BLaER1 (cell line): ENCODE measurements around the gene HIF1A.
A peak's percentile ranks its signal among the peaks of the same experiment; 100 is the strongest.

Experiments
- H3K27ac ChIP-seq: shearing (Covaris generic); formaldehyde crosslinking; 2 replicates; pipeline ENCODE4 v1.8.1; 2022
- H3K27me3 ChIP-seq: shearing (Covaris generic); formaldehyde crosslinking; 2 replicates; pipeline ENCODE4 v1.8.1; 2022
- H3K36me3 ChIP-seq: shearing (Covaris generic); formaldehyde crosslinking; 2 replicates; pipeline ENCODE4 v1.8.1; 2022
- H3K4me1 ChIP-seq: shearing (Covaris generic); formaldehyde crosslinking; 2 replicates; pipeline ENCODE4 v1.8.1; 2022
- H3K4me2 ChIP-seq: shearing (Covaris generic); formaldehyde crosslinking; 2 replicates; pipeline ENCODE4 v1.8.1; 2022
- H3K4me3 ChIP-seq: shearing (Covaris generic); formaldehyde crosslinking; 2 replicates; pipeline ENCODE4 v1.8.1; 2022
- H3K9ac ChIP-seq: shearing (Covaris generic); formaldehyde crosslinking; 2 replicates; pipeline ENCODE4 v1.8.1; 2022
- H3K9me3 ChIP-seq: shearing (Covaris generic); formaldehyde crosslinking; 2 replicates; pipeline ENCODE4 v1.8.1; 2022
- H4K20me1 ChIP-seq: shearing (Covaris generic); formaldehyde crosslinking; 2 replicates; pipeline ENCODE4 v1.8.1; 2022
- Cebpa-rat ChIP-seq: shearing (Covaris generic); IDR thresholded peaks from 2 replicates; pipeline ENCODE4 v1.8.1; 2022

HIF1A gene

DNA sequence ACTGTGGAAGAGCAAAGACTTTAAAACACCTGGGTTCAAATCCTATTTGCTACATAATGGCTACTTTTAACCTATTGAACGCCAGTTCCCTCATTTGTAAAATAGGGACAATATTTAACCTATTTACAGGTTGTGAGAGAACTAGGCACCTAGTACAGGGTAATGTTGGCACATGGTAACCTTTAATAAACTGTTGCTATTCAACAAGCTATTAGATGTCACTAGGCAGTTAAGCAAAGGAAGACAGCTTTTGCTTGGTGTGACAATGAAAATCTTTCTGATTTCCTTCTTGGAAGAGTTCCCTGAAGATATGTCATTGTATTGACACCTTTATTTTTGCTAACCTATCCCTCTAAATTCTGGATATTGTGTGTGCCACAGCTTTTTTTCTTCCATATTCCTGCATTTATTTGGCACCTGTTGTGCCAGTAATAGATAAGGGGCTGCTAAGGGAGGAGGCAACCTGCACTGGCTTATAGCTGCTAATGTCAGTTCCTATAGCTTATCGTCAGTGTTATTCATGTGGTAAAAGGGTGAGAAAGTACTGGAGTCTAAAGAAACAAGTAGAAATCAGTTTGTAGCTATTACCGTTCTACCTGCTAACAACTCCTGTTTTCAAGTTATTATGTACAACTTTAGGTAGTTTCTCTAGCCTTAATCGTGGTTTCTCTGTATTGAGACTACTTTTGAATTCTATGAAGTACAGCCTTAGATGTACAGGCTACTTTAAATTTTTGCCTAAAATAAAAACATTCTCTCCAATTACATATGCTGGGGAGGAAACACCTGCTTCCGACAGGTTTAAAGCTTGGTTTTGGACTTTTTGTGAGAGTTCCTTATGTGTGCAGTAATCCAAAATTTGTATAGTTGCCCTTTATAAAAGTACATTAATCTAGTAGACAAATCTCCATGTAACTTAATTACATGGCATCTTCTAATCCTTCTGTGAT lies 24.3 kb downstream of the HIF1A start:
- no peak for TF ChIP-seq Cebpa-rat
- Histone ChIP-seq H3K4me3 (peak overlapping the region; percentile 15), H3K36me3 (peaks cover 48% of the 10 kb centered on the region), H3K9ac (peak overlapping the region; percentile 45), H3K4me2 (peak overlapping the region; percentile 83), H3K4me1 (peaks cover 65% of the 10 kb centered on the region), H3K9me3 (no peaks in the 10 kb centered on the region), H3K27me3 (no peaks in the 10 kb centered on the region), H4K20me1 (peaks cover 100% of the 10 kb centered on the region), H3K27ac (peak overlapping the region; percentile 64)

DNA sequence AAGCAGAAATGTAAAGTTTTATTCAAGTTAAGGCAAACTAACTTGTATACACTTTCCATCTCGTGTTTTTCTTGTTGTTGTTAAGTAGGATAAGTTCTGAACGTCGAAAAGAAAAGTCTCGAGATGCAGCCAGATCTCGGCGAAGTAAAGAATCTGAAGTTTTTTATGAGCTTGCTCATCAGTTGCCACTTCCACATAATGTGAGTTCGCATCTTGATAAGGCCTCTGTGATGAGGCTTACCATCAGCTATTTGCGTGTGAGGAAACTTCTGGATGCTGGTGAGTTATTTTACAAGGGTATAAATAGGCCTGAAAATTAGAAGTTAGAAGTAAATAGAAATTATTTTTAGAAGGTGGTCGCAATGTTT lies 25.0 kb downstream of the HIF1A start:
- Histone ChIP-seq H4K20me1 (peaks cover 100% of the 10 kb centered on the region), H3K9ac (peak overlapping the region; percentile 45), H3K27ac (peak overlapping the region; percentile 64), H3K4me1 (peaks cover 59% of the 10 kb centered on the region), H3K36me3 (peaks cover 48% of the 10 kb centered on the region), H3K4me2 (peak overlapping the region; percentile 83), H3K27me3 (no peaks in the 10 kb centered on the region), H3K4me3 (no peak overlapping the region; the same call in 1 of the 2 replicates), H3K9me3 (no peaks in the 10 kb centered on the region)
- TF ChIP-seq Cebpa-rat, result no peak

DNA sequence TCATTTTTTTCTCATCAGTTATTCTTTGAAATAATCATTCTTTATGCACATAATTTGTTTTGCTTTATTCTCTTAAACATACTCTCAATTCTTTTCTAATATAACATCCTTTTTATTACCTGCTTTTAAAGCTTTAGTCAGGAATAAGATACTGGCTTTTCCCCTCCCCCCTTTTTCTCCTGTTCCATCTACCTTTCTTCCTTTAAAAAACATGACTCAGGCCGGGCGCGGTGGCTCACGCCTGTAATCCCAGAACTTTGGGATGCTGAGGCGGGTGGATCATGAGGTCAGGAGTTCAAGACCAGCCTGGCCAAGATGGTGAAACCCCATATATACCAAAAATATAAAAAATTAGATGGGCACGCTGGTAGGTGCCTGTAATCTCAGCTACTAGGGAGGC lies 25.4 kb downstream of the HIF1A start:
- Histone ChIP-seq H3K9me3 (no peaks in the 10 kb centered on the region), H3K4me3 (no peak overlapping the region), H3K36me3 (peaks cover 48% of the 10 kb centered on the region), H3K4me2 (no peak overlapping the region), H3K4me1 (peaks cover 54% of the 10 kb centered on the region), H3K27ac (no peak overlapping the region), H3K9ac (no peak overlapping the region), H3K27me3 (no peaks in the 10 kb centered on the region), H4K20me1 (peaks cover 100% of the 10 kb centered on the region)
- TF ChIP-seq Cebpa-rat, result no peak

DNA sequence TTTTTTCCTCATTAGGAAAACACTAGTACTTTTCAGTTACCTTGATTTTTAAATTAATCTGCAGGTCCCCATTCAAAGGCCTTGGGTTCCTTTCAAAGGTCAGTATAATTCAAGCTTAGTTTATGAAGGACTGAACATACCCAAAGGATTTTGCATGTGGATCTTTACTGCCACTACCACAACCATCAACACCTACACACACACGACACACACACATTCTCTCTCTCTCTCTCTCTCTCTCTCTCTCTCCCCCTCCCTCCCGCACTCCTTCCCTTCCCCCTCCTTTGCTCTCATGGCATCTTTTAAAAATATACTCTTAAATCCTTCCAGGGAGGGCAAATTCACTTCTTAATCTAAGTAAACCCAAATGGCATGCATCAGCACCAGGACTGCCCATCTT lies 28.8 kb downstream of the HIF1A start:
- H3K27ac ChIP-seq, result no peak overlapping the region
- no peak overlapping the region for H3K9ac ChIP-seq
- no peak for TF ChIP-seq Cebpa-rat
- H4K20me1 ChIP-seq, result peaks cover 93% of the 10 kb centered on the region
- H3K36me3 ChIP-seq, result peaks cover 81% of the 10 kb centered on the region
- no peak overlapping the region for H3K4me2 ChIP-seq
- H3K4me1 ChIP-seq, result peaks cover 20% of the 10 kb centered on the region
- H3K9me3 ChIP-seq, result no peaks in the 10 kb centered on the region
- H3K27me3 ChIP-seq, result no peaks in the 10 kb centered on the region
- H3K4me3 ChIP-seq, result no peak overlapping the region

DNA sequence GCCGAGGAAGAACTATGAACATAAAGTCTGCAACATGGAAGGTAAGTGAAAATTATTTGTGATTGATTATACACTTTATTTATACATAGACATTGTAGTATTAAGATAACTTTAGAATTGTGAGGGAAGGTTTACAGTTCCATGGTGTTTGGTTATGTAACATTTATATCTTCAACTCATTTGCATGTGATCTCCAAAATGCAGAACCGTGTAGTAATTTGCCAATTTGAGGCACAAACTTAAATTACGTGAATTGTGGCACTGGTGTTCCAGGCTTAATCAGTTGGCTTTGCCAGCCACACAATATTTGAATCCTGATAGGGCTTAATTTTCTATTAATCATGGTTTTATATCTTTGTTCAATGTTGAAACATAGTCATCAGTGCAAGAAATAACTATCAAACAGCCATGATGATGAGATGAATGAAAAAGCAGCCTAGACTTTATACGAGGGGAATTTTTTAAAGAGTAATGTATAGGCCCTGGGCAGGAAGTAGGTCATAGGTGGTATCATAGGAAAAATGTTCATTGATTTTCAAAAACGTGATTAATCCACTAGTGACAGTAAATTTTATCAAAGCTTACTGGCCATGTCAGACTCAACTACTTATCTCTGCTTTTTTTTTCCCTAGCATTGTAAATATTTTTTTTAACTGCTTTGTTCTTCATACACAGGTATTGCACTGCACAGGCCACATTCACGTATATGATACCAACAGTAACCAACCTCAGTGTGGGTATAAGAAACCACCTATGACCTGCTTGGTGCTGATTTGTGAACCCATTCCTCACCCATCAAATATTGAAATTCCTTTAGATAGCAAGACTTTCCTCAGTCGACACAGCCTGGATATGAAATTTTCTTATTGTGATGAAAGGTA lies 31.7 kb downstream of the HIF1A start:
- Histone ChIP-seq H3K9ac (no peak overlapping the region), H4K20me1 (peaks cover 93% of the 10 kb centered on the region), H3K27me3 (no peaks in the 10 kb centered on the region), H3K27ac (no peak overlapping the region), H3K4me3 (no peak overlapping the region), H3K4me1 (no peaks in the 10 kb centered on the region), H3K36me3 (peaks cover 97% of the 10 kb centered on the region), H3K4me2 (no peak overlapping the region), H3K9me3 (no peaks in the 10 kb centered on the region)
- no peak for TF ChIP-seq Cebpa-rat

DNA sequence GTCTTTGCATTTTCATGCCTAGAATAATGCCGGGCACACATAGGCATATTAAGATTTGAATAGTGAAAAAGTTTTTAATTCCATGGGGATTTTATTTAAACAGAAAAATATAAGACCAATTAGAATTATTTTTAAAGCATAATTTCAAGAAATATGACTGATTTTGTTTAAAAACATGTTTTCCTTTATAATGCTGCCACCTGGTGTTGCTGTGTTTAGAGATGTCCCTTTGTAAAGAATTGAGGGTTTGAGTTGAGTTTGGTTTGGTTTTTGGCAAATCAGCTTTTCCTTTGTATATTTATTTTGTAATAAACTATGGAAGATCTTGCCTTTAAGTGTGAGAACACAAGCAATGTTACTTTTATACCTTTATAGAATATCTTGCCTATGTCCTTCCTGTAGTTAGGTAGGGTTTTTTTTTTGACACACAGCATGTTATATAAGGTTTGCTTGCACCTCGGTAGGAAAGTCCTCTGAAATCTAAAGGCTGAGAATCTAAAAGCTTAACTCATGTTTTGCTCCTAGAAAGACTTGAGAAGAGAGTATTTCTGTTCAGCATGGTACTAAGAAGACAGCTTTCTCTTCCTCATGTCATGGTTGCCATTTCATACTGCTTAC lies 35.6 kb downstream of the HIF1A start:
- H3K36me3 ChIP-seq, result peaks cover 99% of the 10 kb centered on the region
- TF ChIP-seq Cebpa-rat, result no peak
- peaks cover 91% of the 10 kb centered on the region for H4K20me1 ChIP-seq
- H3K4me2 ChIP-seq, result no peak overlapping the region
- no peak overlapping the region for H3K27ac ChIP-seq
- H3K9me3 ChIP-seq, result no peaks in the 10 kb centered on the region
- H3K9ac ChIP-seq, result no peak overlapping the region
- no peaks in the 10 kb centered on the region for H3K27me3 ChIP-seq
- H3K4me1 ChIP-seq, result peaks cover 2% of the 10 kb centered on the region
- H3K4me3 ChIP-seq, result no peak overlapping the region

DNA sequence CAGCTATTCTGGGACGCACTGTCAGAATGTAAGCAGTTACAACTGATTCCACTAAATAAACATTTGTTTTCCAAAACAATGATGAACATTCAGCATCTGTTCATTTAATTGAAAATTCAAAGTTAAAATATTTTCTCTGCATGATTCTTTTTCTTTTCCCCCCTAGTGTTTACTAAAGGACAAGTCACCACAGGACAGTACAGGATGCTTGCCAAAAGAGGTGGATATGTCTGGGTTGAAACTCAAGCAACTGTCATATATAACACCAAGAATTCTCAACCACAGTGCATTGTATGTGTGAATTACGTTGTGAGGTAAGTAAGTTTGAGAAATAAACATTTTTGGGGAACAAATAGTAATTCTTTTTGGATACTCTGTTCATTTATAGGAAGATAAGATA lies 38.7 kb downstream of the HIF1A start:
- no peak overlapping the region for H3K9ac ChIP-seq
- H3K9me3 ChIP-seq, result no peaks in the 10 kb centered on the region
- H3K4me1 ChIP-seq, result peaks cover 13% of the 10 kb centered on the region
- H3K27ac ChIP-seq, result no peak overlapping the region
- H3K27me3 ChIP-seq, result no peaks in the 10 kb centered on the region
- no peak overlapping the region for H3K4me3 ChIP-seq
- H3K36me3 ChIP-seq, result peaks cover 100% of the 10 kb centered on the region
- no peak overlapping the region for H3K4me2 ChIP-seq
- no peak for TF ChIP-seq Cebpa-rat
- H4K20me1 ChIP-seq, result peaks cover 89% of the 10 kb centered on the region

DNA sequence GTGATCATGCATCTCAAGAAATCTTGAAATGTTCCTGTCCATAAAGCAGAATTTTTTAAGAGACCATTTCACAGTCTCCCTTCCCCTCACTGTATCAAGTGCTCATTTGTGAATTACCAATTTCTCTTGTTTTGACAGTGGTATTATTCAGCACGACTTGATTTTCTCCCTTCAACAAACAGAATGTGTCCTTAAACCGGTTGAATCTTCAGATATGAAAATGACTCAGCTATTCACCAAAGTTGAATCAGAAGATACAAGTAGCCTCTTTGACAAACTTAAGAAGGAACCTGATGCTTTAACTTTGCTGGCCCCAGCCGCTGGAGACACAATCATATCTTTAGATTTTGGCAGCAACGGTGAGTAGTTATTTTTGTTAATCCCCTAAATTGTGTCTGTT lies 41.4 kb downstream of the HIF1A start:
- H3K9ac ChIP-seq, result no peak overlapping the region
- no peak for TF ChIP-seq Cebpa-rat
- peaks cover 13% of the 10 kb centered on the region for H3K4me1 ChIP-seq
- peak overlapping the region; percentile 18; the same call in 1 of the 2 replicates for H3K4me2 ChIP-seq
- no peak overlapping the region for H3K4me3 ChIP-seq
- no peak overlapping the region for H3K27ac ChIP-seq
- H3K27me3 ChIP-seq, result no peaks in the 10 kb centered on the region
- peaks cover 99% of the 10 kb centered on the region for H3K36me3 ChIP-seq
- no peaks in the 10 kb centered on the region for H3K9me3 ChIP-seq
- H4K20me1 ChIP-seq, result peaks cover 64% of the 10 kb centered on the region

DNA sequence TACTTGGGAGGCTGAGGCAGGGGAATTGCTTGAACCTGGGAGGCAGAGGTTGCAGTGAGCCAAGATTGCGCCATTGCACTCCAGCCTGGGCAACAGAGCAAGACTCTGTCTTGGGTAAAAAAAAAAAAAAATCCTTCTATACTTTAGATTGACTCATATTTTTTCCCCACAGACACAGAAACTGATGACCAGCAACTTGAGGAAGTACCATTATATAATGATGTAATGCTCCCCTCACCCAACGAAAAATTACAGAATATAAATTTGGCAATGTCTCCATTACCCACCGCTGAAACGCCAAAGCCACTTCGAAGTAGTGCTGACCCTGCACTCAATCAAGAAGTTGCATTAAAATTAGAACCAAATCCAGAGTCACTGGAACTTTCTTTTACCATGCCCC lies 42.6 kb downstream of the HIF1A start:
- Histone ChIP-seq H3K4me2 (no peak overlapping the region), H3K4me1 (peaks cover 13% of the 10 kb centered on the region), H3K27me3 (no peaks in the 10 kb centered on the region), H3K9me3 (no peaks in the 10 kb centered on the region), H3K9ac (no peak overlapping the region), H3K27ac (no peak overlapping the region), H3K4me3 (no peak overlapping the region), H4K20me1 (peaks cover 64% of the 10 kb centered on the region; the same call in 1 of the 2 replicates), H3K36me3 (peaks cover 99% of the 10 kb centered on the region)
- TF ChIP-seq Cebpa-rat, result no peak
